GM21529 (cell line): Measurements from ENCODE around the gene ITGB3.

Experiments used
- ATAC-seq: cut with Tn5 transposase; IDR thresholded peaks from one replicate; pipeline ENCODE4 v1.9.1; 2021; ENCODE audit not compliant: unreplicated experiment

The ITGB3 gene

DNA sequence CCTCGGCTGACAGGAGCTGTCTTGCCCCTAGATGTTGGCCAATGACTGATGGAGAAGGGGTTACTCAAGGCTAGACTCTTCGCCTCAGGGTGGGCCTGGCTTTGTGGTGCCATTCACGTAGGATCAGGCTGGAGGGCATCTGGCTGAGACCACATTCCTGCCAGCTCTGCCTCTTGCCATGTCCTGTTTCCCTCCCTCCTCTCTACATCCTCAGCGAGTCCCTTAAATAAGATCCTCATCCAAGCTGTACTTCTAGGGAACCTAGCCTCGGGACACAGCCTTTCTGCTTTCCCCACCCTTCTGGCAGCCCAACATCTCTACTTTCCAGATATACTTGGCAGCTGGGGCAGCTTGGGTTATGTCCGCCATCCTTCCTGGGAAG, 42.2 kb downstream of the ITGB3 start:
- no peak for ATAC-seq

DNA sequence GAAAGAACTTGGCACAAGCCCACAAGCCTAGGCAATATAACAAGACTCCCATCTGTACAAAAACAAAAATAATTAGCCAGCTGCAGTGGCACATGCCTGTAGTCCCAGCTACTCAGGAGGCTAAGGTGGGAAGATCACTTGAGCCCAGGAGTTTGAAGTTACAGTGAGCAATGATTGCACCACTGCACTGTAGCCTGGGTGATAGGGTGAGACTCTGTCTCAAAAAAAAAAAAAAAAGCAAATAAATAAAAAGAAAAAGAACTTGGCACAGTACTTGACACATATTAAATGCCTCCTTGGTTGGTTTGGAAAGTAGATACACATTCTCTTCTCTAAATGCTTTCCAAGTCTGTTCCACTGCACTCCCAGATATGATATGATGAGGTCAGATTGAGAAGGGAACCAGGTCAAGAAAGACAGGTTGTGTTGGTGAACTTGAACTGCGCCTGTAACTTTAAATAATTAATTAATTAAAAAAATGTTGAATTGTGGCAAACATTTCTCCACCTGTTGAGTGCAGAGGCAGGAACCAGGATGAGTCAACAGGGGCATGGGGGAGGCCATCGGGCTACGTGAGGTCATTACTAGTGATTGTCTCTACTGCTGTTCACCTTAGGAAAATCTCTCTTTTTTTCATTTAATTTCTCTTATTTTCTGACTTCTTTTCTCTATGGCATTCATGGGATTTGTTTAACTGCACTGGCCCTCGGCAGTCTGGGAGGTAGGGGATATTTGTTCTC, 44.2 kb downstream of the ITGB3 start:
- ATAC-seq: no peak

DNA sequence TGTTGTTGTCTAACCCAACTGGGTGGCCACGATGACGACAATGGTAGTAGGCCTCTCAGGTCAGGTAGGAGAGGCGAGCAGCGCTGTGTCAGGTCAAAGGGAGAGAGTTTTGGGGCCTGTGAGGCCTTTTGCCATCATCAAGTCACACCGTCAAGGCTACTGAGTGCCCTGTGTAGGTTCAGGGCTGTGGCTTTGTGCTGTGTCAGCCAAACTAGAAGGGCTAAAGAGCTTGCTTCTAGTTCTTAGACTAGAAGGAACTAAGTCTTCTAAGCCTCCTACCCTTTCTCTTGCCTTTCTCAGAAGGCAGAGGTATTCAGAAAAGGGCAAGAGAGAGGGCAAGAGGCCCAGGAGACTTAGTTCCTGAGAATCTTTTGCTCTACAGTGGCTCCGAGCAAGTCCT, 45.1 kb downstream of the ITGB3 start:
- no peak for ATAC-seq

DNA sequence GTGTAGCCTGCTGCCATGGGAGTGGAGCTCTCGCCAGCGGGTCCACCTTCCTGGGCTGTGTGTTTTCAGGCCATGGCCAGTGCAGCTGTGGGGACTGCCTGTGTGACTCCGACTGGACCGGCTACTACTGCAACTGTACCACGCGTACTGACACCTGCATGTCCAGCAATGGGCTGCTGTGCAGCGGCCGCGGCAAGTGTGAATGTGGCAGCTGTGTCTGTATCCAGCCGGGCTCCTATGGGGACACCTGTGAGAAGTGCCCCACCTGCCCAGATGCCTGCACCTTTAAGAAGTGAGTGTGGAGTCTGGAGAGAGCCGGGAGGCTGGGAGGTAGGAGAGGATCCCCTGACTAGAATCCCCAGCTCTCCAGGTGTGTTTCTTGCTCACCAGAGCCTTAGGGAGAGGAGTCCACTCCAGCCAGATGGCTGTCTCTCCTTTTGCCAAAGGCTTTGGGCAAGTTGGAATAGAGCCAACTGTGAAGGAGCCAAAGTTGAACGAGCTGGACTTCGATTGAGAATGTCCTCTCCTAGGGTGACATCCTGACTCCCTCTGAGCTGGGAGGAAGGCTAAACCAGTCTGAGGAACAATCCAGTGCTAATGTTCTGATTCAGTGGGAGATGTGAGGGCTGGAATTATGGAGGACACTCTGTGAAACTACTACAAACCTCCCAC, 45.7 kb downstream of the ITGB3 start:
- ATAC-seq: no peak

DNA sequence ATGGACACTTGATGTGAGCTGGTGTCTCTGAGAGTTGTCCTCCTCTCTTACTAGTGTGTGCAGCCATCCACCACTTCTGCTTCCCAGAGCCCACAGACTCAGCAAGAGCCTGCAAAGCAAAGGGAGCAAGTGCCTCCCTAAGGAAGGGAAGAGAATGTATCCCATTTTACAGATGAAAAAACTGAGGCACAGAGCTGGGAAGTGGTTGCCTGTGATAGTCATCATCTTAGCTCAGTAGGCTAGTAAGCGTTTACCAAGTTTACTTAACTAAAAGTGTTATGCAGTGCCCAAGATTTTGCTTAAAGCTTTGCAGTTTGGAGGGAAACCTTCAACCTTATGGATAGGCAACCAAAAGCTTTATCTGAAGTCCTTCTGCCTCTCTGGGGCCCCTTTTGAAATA, 47.1 kb downstream of the ITGB3 start:
- ATAC-seq: no peak

DNA sequence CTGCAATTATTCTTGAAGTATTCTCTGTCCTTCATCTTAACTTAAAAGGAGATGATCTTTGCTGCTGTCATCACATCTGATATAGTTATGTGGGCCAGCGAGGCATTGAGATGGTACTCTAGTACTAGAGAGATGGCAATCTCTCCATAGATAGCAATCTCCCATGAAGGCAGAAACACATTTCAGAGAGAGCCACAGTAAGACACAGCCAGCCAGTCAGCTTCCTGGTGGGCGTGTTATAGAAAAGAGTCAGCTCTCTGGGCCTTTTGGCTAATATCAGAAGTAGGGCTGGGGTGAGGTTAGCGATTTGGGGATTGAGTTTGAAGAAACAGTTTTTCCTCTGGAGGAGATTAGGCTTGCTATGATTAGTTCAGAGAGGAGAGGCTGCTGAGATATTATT, 47.5 kb downstream of the ITGB3 start:
- no peak for ATAC-seq

DNA sequence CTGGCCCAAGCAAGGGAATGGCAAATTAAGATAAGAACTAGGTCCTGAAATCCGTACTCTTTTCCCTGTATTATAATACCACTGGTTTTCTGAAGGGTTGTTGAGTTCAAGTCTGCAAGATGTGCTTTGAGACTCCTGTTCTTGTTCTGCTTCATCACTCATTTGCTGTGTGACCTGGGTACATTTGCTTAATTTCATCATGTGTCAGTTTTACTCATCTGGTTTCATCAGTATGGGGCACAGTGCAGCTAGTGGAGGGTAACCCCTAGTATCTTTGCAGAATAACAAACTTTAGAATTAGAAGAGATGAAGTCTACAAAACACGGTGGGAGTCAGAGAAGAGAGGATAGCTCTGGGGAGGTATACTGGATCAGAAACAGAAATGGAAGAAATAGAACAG, 48.2 kb downstream of the ITGB3 start:
- ATAC-seq: no peak

DNA sequence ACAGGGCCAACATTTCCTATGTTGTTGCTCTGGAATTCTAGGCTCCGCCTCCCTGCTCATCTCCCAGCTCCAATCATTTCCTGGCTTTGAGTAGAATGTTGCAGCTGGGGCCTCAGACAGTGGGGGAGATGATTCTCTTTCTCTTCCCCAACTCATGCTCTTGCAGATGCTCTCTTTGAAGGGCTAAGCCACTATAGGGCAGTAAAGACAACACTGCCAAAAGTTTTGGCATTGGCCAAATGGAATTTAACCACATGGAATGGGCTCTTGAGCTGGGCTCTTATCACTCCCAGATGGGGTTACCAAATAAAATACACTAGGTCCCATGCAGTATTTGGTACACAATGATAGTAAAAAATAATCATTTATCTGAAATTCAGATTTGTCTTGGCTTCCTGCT, 50.6 kb downstream of the ITGB3 start:
- no peak for ATAC-seq

DNA sequence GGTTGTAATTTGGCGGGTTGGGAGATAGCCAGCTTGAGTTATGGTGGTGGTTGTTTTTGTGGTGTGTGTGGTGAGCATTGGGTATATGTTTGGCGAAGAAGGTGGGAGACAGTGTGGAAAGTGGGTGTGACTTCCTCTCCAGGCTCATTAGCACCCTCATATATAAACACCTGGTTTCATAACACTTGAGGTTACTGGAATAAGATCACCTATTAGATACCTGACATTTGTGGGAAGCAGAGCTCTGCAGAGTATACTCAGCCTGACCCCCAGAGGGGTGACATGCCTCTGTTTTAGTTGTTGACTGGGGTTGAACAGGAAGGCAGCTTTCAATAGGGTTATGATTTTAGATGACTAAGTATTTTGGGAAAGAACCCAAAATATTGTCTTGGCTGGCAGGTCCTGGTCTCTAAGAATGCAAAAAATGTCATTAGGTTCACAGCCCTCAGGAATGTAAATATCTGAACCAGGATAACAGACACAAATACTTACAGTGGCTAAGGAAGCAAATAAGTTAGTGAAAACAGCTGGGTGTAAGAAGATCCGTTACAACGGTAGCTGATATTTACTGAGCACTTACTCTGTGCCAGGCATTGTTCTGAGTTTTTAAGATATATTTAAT, 51.8 kb downstream of the ITGB3 start:
- ATAC-seq: no peak

DNA sequence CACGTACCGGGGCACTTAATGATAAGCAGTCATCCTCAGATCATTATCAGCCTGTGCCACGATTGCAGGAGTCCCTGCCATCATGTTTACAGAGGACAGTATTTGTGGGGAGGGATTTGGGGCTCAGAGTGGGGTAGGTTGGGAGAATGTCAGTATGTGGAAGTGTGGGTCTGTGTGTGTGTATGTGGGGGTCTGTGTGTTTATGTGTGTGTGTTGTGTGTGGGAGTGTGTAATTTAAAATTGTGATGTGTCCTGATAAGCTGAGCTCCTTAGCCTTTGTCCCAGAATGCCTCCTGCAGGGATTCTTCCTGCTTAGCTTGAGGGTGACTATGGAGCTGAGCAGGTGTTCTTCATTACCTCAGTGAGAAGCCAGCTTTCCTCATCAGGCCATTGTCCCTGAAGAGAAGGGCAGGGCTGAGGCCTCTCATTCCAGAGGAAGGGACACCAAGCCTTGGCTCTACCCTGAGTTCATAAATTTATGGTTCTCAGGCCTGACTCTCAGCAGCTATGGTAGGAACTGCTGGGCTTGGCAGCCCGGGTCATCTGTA, 56.6 kb downstream of the ITGB3 start:
- ATAC-seq: no peak

DNA sequence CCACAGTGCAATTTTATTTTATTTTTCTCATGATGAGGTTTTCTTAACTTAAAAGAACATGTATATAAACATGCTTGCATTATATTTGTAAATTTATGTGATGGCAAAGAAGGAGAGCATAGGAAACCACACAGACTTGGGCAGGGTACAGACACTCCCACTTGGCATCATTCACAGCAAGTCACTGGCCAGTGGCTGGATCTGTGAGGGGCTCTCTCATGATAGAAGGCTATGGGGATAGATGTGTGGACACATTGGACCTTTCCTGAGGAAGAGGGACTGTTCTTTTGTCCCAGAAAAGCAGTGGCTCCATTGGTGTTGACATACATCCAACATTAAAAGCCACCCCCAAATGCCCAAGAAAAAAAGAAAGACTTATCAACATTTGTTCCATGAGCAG, 57.8 kb downstream of the ITGB3 start:
- ATAC-seq: no peak

DNA sequence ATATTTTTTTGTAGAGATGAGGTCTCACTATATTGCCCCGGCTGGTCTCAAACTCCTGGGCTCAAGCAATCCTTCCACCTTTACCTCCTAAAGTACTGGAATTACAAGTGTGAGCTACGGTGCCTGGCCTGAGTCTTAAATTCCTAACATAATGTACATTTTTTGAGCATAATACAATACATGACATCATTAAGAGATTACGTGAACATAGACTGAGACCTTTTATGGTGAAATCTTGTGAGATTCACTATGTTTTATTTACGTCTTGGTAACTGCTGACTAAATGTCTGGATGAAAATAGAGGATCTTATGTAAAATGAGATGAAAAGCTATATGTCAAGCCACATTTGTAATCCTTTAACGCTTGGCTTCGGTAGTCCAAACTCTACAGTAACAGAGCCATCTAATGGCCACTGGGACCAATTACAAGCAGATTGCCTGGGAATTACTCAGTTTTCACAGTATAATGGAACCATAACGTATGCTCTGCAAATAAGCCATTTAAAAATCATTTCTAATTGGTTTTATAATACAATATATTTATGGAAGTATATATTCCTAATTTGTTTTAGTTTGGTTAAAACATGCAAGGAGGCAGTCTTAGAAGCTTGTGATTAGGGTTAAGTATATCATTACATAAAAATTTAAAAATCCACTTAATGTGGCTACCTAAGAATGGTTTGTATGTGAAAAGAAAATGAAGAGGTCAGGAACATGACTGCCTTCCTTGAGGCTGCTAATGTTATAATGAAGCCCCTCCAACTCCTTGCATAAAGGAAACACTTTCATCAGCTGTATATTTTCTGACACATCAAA, 62.0 kb downstream of the ITGB3 start:
- ATAC-seq: no peak

DNA sequence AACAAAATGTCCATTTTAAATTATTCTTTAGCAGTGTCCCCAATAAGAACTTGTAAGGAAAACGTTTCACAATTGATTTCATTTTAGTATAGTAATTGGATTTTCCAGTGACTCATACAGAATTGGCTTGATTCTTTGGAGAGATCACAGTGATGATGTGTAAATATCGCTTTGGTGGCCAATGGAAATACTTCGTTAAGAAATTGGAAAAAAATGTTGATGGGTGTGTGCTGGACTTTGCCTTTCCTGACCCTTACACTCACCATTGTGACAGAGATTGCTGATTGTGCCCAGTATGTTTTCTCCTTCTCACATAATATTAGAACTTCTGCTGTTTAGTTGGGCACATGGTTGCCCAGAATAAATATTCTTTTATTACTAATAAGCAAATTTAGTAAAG, 62.7 kb downstream of the ITGB3 start:
- ATAC-seq: no peak

DNA sequence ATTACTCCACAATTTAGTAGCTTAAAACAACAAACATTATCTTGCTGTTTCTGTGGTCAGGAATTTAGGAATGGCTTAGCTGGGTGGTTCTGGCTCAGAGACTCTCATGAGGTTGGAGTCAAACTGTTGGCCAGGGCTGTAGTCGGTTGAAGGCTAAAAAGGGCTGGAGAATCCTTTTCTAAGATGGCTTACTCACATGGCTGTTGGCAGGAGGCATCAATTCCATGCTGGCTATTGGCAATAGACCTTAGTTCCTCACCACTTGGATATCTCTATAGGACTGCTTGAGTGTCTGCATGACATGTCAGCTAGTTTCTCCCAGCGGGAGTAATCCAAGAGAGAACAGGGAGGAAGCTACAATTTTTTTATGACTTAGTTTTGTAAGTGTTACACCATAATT, 63.5 kb downstream of the ITGB3 start:
- no peak for ATAC-seq

DNA sequence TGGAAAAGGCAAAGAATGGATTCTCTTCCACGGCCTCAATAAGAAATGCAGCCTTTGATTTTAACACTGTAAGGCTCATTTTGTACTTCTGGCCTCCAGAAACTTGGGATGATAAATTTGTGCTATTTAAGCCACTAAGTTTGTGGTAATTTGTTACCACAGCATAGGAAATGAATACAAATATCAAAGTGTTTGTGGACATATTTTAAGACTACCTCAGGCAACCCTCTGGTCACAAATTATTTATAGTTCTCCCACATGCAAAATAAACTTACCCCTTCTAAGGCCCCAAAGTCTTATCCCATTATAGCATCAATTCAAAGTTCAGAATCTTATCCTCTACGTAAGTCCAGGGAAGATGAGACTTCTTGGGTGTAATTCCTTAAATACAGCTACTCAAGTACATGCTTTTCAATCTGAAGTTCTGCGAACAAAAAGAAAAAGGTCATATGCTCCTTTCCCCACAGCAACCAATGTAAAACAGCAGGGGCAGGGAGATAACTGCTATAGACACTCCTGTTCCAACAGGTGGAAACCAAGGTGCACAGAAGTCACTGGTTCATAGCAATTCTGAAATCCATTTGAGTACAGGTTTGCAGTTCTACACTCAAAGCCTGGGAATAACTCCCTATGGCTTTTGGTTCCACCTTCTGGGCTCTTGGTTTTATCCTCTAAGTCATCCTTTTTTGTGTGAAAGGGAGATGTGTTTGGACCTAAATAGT, 64.7 kb downstream of the ITGB3 start:
- no peak for ATAC-seq

DNA sequence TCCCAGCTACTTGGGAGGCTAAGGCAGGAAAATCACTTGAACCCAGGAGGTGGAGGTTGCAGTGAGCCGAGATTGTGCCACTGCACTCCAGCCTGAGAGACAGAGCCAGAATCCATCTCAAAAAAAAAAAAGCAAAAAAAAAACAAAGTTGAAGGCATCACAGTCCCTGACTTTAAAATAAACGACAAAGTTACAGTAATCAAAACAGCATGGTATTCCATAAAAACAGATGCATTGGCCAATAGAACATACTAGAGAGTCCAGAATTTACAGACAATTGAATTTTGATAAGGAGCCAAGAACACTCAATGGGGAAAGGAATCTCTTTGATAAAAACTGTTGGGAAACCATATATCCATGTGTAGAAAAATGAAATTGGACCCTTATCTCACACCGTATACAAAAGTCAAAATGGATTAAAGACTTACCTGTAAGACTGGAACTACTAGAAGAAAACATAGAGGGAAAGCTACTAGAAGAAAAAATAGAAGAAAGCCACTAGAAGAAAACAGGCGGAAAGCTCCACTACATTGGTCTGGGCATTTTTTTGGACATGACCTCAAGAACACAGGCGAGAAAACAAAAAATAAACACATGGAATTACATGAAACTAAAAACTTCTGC, 67.4 kb downstream of the ITGB3 start:
- ATAC-seq: no peak

DNA sequence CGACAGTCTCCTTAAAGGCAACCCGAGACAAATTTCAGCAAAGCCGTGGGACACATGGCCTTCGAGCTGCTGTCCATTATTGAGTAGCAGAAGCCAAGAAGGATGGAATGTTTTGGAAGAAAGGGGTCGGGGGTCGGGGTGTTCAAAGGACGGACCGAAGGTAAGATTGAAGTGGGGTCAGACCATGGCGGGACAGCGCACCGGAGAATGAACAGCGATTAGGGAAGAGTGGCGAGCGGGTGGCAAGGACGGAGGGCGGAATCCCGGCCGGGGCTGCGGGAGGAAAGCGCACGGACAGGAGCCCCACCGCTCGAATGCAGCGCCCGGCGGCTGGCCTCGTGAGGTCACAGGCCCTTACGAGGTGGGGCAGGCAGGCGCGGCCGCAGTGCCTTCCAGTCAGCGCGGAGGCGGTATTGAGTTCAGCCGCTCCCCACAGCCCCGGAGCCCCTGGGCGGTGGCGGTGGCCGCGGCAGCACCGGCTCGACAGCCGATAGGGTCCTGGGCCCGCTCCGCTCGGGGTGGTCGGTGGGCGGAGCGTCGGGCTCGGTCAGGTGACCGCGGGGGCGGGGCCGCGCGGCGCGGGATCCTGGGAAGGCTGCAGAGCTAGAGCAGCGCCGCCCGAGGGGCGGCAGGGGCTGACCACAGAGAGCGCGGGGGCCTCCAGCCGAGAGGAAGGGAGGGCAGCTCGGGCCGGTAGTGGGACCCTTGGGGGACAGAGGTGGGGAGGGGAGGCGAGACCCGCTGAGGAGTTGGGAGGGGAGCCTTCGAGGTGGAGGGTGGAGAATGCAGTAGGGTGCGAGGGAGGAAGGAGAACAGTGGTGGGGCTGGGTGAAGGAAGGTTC, 70.0 kb downstream of the ITGB3 start, which contains the start of gene EFCAB13:
Gene EFCAB13 (plus strand): TSS at position 574 of the 842 bp plus-strand sequence. CDS start 4,399 bp downstream, outside the sequence.
- peak; percentile 78 for ATAC-seq

DNA sequence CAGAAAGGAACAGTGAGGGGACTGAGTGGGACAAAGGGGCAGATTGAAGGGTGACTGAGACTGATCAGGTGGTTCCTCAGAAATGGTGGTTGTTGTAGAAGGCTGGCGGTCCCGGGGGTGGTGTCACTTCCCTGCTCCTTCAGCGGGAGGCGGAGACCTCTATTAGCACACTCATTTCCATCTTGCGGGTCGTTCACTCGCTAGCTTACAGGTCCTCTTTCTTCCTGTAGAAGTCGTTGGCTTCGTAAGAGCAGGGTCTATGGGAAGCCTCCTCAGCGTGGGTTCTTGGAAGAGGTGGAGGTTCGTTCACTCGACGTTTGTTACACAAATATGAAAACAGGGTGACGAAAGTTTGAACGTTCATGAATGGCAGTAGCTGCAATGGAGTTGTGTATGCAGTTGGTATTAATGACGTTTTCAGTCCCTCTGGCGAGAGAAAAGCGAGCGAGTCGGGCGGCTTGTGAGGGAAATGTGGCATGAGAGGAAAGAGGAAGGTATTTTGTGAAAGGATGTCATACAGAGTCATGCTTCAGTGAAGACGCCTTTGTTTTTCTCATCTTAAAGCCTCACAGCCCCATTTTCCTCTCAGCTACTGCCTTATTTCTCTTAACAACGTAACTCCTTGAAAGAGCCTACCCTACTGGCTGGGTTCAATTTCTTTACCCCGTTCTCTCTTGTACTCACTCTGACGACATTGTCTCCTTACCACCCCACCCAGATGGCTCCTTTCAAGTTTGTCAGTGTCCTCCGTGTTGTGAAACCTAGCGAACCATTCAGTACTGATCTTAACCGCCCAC, 70.8 kb downstream of the ITGB3 start:
- peak; percentile 31 for ATAC-seq
